ENCODE data around the gene ZXDC. TPM values are rescaled to one million over a fixed set of nuclear protein-coding genes. Genes with fewer than 3 reads are reported as not detected.
A peak's percentile ranks its signal among the peaks of the same experiment; 100 is the strongest.

ZXDC gene
- total RNA-seq, 1 donor from 2014 or later: 40.7 TPM

- no peak for DNase-seq
Observed at GRCh38 chr3:126473292-126474168, 2.2 kb downstream of the ZXDC start.

GRCh38 chr3:126472277-126473006 lies 3.2 kb downstream of the ZXDC start:
- DNase-seq: peak; percentile 50

- DNase-seq: no peak
Observed at GRCh38 chr3:126469479-126469878, 6.2 kb downstream of the ZXDC start.

GRCh38 chr3:126468028-126468891 lies 7.4 kb downstream of the ZXDC start:
- no peak for DNase-seq

GRCh38 chr3:126467611-126467955 lies 8.1 kb downstream of the ZXDC start:
- no peak for DNase-seq

- no peak for DNase-seq
Observed at GRCh38 chr3:126466886-126467610, 8.6 kb downstream of the ZXDC start.

- no peak for DNase-seq
Observed at GRCh38 chr3:126465928-126466544, 9.7 kb downstream of the ZXDC start.

GRCh38 chr3:126464997-126465396 lies 10.7 kb downstream of the ZXDC start:
- no peak for DNase-seq

GRCh38 chr3:126464494-126464893 lies 11.2 kb downstream of the ZXDC start:
- DNase-seq: no peak

GRCh38 chr3:126464093-126464492 lies 11.6 kb downstream of the ZXDC start:
- no peak for DNase-seq

GRCh38 chr3:126463521-126463920 lies 12.2 kb downstream of the ZXDC start:
- no peak for DNase-seq

GRCh38 chr3:126461450-126462070 lies 14.1 kb downstream of the ZXDC start:
- no peak for DNase-seq

- DNase-seq: no peak
Observed at GRCh38 chr3:126460381-126460780, 15.3 kb downstream of the ZXDC start.

GRCh38 chr3:126459763-126460127 lies 15.9 kb downstream of the ZXDC start:
- no peak for DNase-seq

- no peak for DNase-seq
Observed at GRCh38 chr3:126459111-126459762, 16.5 kb downstream of the ZXDC start.

GRCh38 chr3:126456766-126457388 lies 18.8 kb downstream of the ZXDC start:
- no peak for DNase-seq

GRCh38 chr3:126456211-126456610 lies 19.5 kb downstream of the ZXDC start:
- no peak for DNase-seq

GRCh38 chr3:126454437-126455198 lies 21.1 kb downstream of the ZXDC start:
- DNase-seq: no peak

GRCh38 chr3:126454025-126454424 lies 21.7 kb downstream of the ZXDC start:
- DNase-seq: no peak

Measured in occipital lobe (tissue), 2 donors.